ENCODE data around the gene TIAM2.

GRCh38 chr6:155259897-155260296, 264.8 kb downstream of the TIAM2 start:
- TF ChIP-seq CTCF (IDR thresholded peaks at IDR 0.05), result no peak
- TF ChIP-seq POLR2A (IDR thresholded peaks at IDR 0.05), result no peak
